RKO (cell line): ENCODE data around the gene CCL28.
"Not testable (repeated sequence)": the region's sequence is repeated elsewhere in the genome, so short reads cannot be mapped to it uniquely, and the experiment has no call there.

Source experiments
- DNase-seq: peaks from one replicate; pipeline ENCODE4 v3.0.0-alpha.2; 2016; ENCODE audit warnings: low spot score

The CCL28 gene

DNA sequence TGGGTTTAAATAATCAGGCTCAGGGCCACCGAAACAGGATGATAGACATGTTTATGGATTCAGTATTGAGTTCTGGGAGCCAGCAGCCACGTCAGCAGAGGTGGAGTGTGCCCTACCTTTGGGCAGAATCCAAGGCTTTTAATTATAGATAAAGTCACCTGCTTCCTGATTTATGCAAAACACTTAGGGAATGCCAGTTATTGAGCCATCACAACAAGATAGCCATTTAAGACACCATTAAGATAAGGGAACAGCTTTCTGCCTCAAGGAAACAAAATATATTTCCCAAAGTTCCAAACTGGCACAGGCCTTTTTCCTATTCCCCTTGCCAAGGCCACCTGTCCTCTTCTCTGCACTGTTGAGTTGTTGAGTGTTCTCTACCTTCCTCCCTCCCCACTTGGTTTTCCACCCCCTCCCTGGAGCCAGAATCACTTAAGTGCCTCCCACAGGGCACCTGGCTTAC, 2.4 kb downstream of the CCL28 start:
- no peak for DNase-seq

DNA sequence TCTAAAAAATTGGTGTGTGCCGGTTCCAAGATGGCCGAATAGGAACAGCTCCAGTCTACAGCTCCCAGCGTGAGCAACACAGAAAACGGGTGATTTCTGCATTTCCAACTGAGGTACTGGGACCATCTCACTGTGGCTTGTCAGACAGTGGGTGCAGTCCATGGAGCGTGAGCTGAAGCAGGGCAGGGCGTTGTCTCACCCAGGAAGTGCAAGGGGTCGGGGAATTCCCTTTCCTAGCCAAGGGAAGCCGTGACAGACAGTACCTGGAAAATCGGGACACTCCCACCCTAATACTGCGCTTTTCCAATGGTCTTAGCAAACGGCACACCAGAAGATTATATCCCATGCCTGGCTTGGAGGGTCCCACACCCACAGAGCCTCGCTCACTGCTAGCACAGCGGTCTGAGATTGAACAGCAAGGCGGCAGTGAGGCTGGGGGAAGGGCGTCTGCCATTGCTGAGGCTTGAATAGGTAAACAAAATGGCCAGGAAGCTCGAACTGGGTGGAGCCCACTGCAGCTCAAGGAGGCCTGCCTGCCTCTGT, 9.6 kb downstream of the CCL28 start:
- not testable (repeated sequence) for DNase-seq

DNA sequence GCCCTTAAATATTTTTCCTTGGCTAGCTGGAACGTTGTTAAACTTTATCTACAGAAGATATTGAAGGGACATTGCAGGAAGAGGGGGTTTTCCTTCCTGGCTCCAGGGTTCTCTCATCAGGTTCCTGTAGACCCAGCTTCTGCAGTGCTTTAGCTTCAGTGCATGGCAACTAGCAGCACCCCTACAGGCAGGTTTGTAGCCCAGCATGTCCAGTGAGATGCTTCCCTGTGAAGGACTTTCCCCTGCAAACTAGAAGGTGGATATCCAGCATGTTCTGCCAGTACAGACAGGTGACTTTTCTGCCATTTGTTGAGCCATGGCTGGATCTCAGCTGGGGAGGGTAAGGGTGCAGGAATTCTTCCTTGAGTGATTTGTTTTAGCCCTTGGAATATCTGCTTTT, 10.4 kb downstream of the CCL28 start:
- peak; percentile 57 for DNase-seq

DNA sequence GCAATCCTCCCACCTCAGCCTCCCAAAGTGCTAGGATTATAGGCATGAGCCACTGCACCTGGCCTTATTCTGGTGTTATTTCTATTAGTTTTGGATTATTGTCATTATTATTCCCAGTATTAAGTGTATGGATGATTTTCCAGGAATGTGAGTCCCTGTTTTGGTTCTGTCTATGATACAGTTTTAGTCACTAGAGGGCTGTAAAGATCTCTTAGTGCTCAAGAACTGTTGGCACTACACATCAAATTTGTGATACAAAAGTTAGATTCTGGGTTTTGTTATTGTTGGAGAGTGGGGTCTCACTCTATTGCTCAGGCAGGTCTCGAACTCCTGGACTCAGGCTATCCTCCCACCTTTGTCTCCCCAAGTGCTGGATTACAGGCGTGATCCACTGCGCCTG, 12.1 kb downstream of the CCL28 start:
- DNase-seq: peak; percentile 12

DNA sequence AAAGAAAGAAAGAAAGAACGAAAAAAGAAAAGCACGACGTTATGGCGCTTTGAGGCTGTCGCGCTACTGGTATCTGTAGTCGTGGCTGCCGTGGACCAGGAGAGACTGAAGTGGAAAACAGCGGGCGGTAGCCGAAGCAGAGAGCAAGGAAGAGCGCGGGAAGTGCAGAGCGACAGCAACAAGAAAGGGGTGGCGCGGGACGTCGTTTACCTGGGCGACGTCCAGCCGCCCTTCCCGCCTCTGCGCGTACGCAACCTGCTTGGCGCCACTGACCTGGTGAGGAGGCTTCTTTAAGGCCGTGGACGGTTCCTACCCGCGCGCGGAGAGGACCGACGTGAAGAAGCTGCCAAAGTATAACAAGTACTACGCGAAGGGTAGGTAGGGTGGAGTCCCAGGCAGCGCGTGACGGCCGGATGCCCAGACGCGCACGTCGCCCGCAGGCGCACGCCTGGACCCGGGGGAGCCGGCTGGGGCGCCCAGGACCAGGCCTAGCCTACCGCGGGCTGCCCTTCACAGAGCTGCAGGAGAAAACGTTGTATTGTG, 15.4 kb downstream of the CCL28 start:
- no peak for DNase-seq

DNA sequence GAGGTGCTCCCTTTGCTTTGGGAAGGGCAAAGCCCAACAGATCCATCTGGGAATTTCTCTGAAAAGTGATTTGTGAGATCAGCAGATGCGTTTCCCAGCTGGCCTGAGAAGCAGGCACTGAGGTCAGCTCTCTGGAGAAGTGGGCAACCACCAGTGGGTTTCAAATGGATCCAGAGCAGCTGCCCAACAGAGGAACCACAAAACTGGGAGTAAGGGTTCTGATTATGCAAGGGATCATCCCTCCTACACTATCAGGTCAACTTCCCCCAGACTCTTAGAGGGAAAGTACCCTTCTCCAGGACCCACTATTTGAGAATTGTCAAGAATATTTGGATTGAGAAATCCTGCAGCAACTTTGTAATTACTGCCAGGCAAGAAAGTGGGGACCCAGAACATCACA, 21.7 kb downstream of the CCL28 start:
- no peak for DNase-seq

DNA sequence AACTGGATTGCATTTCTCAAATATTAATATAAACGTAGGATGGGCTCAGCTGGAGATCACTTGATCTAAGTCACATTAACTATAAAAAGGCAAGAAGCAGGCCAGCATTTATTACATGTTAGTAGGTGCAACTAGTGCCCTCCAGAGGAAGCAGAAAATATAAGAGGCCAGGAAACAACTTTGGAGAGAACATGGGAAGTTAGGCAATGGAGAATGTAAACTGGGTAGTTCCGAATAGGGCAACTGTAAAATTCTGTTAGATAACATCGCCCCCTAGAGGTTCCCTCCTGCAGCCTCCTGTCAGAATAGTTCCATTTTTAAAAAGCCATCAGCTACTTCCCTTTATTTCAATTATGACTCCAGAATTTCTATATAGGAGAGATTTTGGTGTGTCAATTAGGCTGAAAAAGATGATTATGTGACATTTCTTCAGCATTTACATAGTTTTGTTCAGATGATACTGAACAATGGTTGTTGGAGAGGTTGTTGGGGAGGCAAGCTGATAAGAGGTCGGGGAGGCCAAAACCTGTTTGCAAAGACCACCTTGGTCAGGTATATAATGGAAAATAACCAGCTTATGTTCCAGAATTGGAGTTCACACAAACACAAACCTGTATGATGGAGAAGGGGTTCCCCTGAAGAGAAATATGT, 22.4 kb downstream of the CCL28 start:
- DNase-seq: peak; percentile 92

DNA sequence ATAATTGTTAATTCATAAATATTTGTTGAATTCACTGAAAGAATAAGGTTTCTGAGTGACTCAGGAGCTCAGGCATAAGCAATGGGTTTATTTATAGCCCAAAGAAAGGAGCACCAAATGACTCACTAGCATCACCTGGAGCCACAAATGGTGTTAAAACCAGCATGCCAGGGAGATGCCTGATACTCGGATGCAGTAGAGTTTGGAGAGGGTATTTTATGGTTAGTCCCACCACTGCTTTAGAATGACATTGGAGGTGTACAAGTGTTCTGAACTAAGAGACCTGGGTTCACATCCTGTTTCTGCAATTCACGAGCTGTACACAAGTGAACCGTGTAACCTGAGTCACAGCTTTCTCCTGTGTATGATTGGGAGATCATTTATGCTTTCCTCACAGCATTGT, 25.2 kb downstream of the CCL28 start:
- peak; percentile 14 for DNase-seq

DNA sequence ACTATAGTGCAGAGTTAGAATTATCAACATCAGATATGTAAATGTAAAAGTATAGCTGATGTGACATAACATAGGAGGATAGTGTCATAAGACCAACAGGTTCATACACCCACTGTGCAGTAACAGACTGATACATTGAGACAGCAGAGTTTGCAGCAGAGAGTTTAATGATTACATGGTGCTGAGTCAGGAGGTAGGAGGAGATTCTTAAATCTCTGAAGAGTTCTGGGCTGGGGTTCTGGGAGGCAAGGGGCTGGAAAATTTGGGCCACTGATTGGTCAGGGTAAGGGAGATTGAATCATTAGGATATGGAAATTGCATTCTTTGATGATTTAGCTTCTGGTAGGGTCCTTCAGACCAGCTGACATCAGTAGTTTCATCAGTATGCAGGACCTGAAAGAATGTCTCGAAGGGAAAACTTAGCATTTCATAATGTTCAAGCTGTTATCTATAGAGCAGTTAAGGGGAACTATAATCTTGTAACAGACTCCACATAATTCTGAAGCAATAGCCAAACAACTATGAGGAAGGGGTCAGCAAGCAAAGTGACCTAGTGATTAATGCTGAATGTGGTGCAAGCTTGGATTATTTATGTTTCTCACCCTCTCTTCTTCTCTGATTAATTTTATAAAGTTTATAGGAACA, 35.6 kb downstream of the CCL28 start:
- no peak for DNase-seq

DNA sequence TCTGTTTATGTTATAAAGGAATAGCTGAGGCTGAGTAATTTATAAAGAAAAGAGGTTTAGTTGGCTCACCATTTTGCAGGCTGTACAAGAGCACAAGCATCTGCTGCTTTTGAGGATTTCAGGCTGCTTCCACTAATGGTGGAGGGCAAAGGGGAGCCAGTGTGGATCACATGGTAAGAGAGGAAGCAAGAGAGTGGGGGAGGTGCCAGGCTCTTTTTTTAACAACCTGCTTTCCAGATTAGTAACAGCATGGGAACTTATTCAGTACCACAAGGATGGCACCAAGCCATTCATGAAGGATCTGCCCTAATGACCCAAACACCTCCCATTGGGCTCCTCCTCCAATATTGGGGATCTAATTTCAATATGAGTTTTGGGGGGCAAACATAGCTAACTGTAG, 40.4 kb downstream of the CCL28 start:
- DNase-seq: no peak

DNA sequence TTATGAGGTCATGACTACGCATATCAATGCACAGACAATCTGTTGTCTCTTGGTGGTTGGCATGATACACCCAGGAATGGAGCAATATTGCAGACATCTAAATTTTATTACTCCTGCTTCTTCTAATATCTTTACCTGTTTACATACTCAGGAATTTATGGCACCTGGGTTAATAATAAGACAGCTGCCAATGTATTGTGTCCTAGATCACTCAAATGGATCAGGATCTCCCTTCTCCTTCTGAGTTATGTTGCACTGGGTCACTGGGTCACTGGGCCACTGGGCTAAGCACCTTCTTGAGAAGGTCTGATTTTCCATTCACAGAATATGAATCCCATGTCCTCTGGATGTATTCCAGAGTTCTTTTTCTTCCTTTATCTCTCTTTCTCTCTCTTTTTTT, 41.8 kb downstream of the CCL28 start:
- DNase-seq: no peak

DNA sequence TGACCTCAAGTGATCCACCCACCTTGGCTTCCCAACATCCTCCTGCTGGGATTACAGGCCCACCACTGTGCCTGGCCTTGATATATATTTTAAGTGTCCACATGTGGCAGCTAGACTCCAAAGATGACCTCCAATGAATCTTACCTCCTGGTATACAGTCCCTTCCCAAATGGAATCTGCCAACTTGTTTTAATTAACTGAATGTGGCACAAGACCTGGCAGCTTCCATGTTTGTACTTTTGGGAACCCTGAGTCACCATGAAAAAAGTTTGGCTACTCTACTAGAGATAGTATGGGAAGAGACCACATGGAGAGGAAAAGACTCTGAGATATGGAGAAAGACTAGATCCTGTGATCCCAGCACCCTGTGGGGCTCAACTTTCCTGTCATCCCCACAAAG, 42.5 kb downstream of the CCL28 start:
- no peak for DNase-seq

DNA sequence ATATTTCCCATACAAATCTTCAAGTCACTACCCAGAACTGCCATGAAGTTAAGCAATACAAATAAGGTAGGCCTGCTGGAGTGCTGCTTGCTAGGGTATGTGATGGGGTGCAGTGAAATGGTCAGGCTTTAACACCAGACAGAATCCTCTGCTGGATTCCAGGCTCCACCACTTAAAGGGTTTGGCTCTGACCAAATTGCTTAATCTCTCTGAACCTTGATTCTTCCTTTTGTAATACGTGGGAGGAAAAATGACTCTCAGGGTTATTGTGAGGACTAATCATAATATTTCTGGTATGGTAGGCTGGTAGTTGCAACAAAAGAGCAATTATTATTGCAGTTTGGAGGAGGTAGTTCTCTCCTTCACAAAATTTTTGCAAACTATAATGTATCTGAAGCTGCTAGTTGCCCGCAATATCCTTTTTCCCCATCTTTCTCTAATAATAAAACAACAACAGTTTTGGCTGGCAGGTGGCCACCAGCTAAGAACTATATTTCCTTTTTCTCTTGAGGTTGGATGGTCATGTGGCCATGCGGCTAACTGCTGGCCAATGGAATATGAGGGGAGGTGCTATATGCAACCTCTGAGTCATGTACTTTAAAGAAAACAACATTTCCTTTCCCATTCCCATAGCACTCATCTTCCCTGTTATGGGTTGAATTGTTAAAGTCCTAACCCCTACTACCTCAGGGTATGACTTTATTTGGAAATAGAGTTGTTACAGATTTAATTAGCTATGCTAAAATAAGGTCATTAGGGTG, 44.1 kb downstream of the CCL28 start:
- no peak for DNase-seq

DNA sequence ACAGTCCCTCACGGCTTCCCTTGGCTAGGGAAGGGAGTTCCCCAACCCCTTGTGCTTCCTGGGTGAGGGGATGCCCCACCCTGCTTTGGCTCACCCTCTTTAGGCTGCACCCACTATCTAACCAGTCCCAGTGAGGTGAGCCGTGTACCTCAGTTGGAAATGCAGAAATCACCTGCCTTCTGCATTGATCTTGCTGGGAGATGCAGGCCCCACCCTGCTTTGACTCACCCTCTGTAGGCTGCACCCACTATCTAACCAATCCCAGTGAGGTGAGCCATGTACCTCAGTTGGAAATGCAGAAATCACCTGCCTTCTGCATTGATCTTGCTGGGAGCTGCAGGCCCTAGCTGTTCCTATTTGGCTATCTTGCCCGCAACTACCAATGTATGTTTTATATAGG, 44.7 kb downstream of the CCL28 start:
- no peak for DNase-seq

DNA sequence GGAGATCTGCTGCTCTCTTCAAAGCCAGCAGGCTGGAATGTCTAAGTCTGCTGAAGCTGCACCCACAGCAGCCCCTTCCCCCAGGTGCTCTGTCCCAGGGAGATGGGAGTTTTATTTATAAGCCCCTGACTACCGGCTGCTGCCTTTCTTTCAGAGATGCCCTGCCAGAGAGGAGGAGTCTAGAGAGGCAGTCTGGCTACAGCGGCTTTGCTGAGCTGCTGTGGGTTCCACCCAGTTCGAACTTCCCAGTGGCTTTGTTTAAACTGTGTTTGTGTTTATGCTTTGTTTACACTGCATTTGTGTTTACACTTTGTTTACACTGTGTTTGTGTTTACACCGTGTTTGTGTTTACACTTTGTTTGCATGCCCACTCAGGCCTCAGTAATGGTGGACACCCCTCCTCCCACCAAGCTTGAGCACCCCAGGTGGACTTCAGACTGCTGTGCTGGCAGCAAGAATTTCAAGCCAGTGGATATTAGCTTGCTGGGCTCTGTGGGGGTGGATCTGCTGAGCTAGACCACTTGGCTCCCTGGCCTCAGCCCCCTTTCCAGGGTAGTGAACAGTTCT, 45.4 kb downstream of the CCL28 start:
- DNase-seq: not testable (repeated sequence)

DNA sequence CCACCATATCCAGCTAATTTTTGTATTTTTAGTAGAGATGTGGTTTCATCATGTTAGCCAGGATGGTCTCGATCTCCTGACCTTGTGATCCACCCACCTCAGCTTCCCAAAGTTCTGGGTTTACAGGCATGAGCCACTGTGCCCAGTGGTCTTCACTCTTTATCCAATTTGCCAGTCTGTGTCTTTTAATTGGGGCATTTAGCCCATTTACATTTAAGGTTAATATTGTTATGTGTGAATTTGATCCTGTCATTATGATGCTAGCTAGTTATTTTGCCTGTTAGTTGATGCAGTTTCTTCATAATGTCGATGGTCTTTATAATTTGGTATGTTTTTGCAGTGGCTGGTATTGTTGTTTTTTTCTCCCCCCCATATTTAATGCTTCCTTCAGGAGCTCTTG, 47.0 kb downstream of the CCL28 start:
- DNase-seq: not testable (repeated sequence)

DNA sequence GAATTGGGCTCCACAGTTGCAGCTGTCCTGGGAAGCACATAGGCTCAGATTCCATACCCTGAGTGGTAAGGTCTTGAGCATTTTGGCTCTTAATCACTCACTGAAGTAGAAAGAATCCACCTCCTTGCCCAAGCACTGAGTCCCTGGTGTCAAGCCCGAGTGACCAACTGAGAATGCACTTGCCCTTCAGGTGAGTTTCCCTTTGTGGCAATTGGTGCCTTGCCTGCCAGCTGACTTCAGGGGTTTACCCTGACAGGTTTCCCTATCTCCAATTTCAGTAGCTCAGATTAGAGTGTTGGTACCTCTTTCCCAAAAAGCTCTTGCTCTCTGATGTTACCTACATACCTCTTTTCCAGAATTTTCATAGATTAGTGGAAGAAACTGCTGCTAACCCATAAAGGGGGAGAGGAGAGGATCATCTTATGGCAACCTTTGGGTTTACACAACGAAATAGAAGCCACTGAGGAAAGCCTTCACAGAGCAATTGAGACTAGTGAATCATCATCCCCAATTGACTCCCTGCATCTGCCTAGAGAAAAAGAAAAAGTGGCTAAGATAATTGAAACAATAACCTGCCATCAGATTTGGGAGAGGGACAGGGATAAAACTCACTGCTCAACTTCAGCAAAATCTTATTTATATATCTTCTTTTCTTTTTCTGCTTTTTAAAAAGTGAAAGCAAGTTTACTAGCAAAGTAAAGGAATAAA, 48.6 kb downstream of the CCL28 start:
- no peak for DNase-seq

DNA sequence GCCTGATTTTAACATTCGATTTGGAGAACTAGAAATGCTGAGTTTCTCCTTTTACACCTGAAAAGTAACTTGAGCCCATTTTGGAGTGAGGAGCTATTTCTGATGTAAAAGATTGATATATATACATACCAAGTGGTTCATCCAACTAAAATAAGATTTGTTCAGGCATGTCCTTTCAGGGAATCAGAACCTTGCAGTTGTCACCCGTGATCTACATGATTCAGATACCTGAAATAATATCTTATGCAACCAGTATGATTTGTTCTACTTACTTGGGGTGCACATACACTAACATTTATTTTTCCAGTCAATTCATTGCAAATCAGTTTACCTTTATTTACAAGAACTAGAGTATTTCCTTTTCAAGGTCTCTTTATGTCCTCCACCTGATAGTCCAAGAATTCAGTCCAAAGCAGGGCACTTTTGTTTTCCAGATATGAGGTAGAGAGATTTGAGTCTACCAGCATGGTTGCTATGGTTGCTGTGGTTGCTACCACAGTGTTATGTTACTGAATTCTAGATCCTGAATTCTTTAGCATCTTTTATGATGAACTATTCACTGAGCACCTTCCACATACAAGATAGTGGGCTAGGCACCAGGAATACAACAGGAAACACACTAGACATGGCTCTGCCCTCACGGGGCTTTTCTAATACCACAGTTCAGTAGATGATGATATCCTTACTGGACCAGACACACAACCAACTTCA, 49.3 kb downstream of the CCL28 start:
- DNase-seq: no peak

DNA sequence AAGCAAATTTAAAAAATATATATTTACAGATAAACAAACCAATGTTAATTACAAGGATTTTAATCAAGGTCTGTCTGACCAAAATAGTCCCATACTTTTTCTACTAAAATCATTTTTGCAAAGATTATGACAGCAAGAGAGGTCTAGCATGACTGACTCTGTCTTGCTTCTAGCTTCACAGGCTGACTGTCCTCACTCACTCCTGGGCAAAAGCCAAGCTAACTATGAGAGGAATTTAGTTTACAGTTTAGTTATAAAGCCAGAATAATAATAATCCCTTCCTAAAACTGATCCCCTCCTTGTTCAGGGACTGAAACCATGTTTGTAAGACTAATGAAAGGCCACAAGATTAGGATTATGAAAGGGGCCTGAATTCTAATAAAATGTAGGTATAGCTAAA, 53.5 kb downstream of the CCL28 start:
- no peak for DNase-seq

DNA sequence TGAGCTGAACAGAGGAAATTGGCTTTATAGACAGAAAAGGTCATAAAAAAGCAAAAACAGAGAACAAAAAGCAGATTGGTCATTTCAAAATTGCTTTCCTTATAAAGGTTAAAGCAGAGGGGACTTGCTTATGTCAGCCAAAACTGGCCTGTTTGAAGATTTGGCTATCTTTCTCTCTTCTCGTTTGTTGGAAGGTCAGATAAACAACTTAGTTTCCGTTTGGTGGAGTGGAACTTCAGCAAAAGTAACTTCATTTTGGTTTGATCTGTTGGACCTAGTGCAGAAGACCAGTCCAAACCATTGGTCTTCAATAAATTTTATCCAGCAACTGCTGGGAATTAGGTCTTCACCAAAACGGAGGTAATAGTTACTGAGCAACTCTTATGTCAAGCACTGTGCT, 53.9 kb downstream of the CCL28 start:
- DNase-seq: no peak

DNA sequence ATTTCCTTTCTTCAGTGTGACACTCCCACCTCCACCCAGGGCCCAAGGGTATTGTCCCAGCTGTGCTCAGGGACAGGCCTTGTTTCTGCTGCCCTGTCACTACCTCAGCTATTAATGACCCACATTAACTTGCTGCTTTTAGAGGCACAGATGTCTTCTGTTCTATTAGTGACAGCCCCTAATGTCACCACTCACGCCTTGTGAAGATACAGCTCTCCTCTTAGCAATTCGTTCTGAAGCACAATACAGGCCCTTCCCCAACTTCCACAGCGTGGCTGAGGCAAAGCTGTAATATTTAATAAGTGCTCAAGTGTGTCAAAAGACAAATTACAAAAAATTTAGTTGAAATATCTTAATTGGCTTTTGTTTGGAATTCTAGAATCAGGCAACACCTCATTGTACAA, 54.3 kb downstream of the CCL28 start:
- DNase-seq: no peak
